Spleen (tissue), 11 donors: ENCODE measurements around the gene CTAG1A. TPM values are rescaled to one million over a fixed set of nuclear protein-coding genes. Genes with fewer than 3 reads are reported as not detected.

Source experiments
- DNase-seq: peaks from one replicate; pipeline ENCODE4 v3.0.0-alpha.2; 2020
- H3K27ac ChIP-seq, 8 donors: fragments of 200-600 bp; sonication (generic) in 7 of 8; 1 replicate in 4 of 8; 2 replicates in 4 of 8; pipeline versions ENCODE4 v1.5.0 to v1.8.0; 2016 to 2021; ENCODE audit warnings: inconsistent platforms in 4 of 8, mild to moderate bottlenecking in 4 of 8, moderate library complexity in 1 of 8
- H3K27me3 ChIP-seq, 7 donors: fragments of 200-600 bp; sonication (generic) in 6 of 7; replicated peaks in 1 of 7; 1 replicate in 4 of 7; 2 replicates in 3 of 7; pipeline versions ENCODE4 v1.5.0 to v1.8.0; 2016 to 2021; ENCODE audit warnings: inconsistent platforms in 3 of 7, mild to moderate bottlenecking in 1 of 7
- H3K36me3 ChIP-seq, 6 donors: fragments of 200-600 bp; sonication (generic) in 5 of 6; 1 replicate in 4 of 6; 2 replicates in 2 of 6; pipeline versions ENCODE4 v1.5.0 to v1.8.0; 2016 to 2021; ENCODE audit warnings: inconsistent platforms in 2 of 6
- H3K4me1 ChIP-seq, 6 donors: fragments of 200-600 bp; sonication (generic) in 5 of 6; 1 replicate in 3 of 6; 2 replicates in 3 of 6; pipeline versions ENCODE4 v1.5.0 to v1.8.0; 2016 to 2021; ENCODE audit warnings: inconsistent platforms in 3 of 6
- H3K4me3 ChIP-seq, 8 donors: fragments of 200-600 bp; sonication (generic) in 7 of 8; 1 replicate in 4 of 8; 2 replicates in 4 of 8; pipeline versions ENCODE4 v1.5.0 to v1.8.0; 2016 to 2021; ENCODE audit warnings: inconsistent platforms in 4 of 8, mild to moderate bottlenecking in 4 of 8, moderate library complexity in 2 of 8
- H3K9me3 ChIP-seq, 8 donors: fragments of 200-600 bp; sonication (generic) in 7 of 8; 1 replicate in 4 of 8; 2 replicates in 4 of 8; pipeline versions ENCODE4 v1.5.0 to v1.8.0; 2016 to 2021; ENCODE audit warnings: inconsistent platforms in 4 of 8
- POLR2A ChIP-seq, 3 donors: fragments of 450-650 bp; IDR thresholded peaks; one replicate each; pipeline ENCODE4 v1.5.1; 2017; ENCODE audit warnings: antibody characterized with exemption in 3 of 3, mild to moderate bottlenecking in 1 of 3
- POLR2AphosphoS5 ChIP-seq, 3 donors: sonication (generic); formaldehyde crosslinking; IDR thresholded peaks; one replicate each; pipeline ENCODE4 v1.5.1; 2017; ENCODE audit warnings: antibody characterized with exemption in 3 of 3
- WGBS, 5 donors: extraction: QIAGEN DNeasy Blood & Tissue Kit in 3 of 5; methylation state at CpG; one replicate each; pipeline versions ENCODE4 v1.1.5 to v1.1.7; 2013 to 2018; 5-methylcytosine and 5-hydroxymethylcytosine counted together
- intact Hi-C: fragments of 100-400 bp; cut with DNase I; formaldehyde crosslinking; loops from one replicate; pipeline ENCODE4 v1.15.0; 2023; ENCODE audit warnings: low total_unique reads
- polyA plus RNA-seq, 3 donors: library from polyadenylated mRNA; stranded (reverse); fragments of 200-250 nt; gene quantifications; one replicate each; pipeline ENCODE4 v1.2.1, GENCODE V29; 2013
- total RNA-seq, 7 donors: library from RNA; depleted of rRNA in 3 of 7; stranded (reverse); fragments of >200 nt in 3 of 7; fragmentation: NEBNext Ultra II Directional in 4 of 7; extraction: Animal tissue kit (Norgen Biotek cat#: 25700) in 4 of 7; gene quantifications; one replicate each; pipeline versions ENCODE4 v1.1.0 to v1.2.1, GENCODE V29; 2016 to 2021
- TF ChIP-seq, protein P1 (sequence below), 11 experiments: fragments of 200-600 bp in 7 of 11; fragments of 450-650 bp in 4 of 11; sonication (generic) in 4 of 11; IDR thresholded peaks in 8 of 11; conservative IDR thresholded peaks in 3 of 11; 1 replicate in 7 of 11; 2 replicates in 4 of 11; pipeline versions ENCODE4 v1.4.0 to v1.8.0; 2016 to 2021; ENCODE audit warnings: antibody characterized with exemption in 11 of 11, inconsistent platforms in 4 of 11, mild to moderate bottlenecking in 1 of 11
- donor health status: healthy with polysubstance abuse.
- donor health status: DM: no; HTN: no; CAD: no; lungs with moderate emphysema.
- donor health status: DM: no; HTN: no; CAD: no.
- donor health status: Bipolar disorder and iron deficiency.
- donor health status: healthy.
- donor health status: DM: no; HTN: no; CAD: no.
- donor health status: DM: yes; HTN: yes; CAD: no.

Gene CTAG1A
- total and polyA plus RNA-seq, 10 donors, result not detected

DNA sequence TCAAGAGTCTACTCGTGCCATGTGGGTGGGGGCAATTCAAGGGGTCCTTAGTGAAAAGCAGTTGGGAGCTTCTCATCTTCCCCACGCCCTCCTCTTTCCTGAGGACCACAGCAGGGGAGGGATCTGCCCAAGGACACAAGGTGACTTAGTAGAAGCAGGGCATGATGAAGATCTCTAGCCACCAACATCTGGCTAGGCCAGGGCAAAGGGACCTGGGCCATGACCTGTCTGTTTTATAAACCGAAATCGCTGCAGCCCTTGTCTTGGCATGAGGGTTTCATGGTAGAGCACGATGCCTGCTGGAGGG lies 43.4 kb upstream of the CTAG1A start:
- intact Hi-C loops, result no loop called here
- WGBS, 5 donors, result 51 to 68% (median 59%) methylated on average over 4 to 5 of the region's 5 CpGs
- TF ChIP-seq POLR2A (IDR thresholded peaks at IDR 0.05) (no peak), POLR2AphosphoS5 (IDR thresholded peaks at IDR 0.05) (no peak)
- TF ChIP-seq, protein P1, sequence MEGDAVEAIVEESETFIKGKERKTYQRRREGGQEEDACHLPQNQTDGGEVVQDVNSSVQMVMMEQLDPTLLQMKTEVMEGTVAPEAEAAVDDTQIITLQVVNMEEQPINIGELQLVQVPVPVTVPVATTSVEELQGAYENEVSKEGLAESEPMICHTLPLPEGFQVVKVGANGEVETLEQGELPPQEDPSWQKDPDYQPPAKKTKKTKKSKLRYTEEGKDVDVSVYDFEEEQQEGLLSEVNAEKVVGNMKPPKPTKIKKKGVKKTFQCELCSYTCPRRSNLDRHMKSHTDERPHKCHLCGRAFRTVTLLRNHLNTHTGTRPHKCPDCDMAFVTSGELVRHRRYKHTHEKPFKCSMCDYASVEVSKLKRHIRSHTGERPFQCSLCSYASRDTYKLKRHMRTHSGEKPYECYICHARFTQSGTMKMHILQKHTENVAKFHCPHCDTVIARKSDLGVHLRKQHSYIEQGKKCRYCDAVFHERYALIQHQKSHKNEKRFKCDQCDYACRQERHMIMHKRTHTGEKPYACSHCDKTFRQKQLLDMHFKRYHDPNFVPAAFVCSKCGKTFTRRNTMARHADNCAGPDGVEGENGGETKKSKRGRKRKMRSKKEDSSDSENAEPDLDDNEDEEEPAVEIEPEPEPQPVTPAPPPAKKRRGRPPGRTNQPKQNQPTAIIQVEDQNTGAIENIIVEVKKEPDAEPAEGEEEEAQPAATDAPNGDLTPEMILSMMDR (IDR thresholded peaks at IDR 0.05 in 8 of 11, conservative IDR thresholded peaks at IDR 0.05 in 3 of 11), result no peak
- Histone ChIP-seq H3K36me3 (peaks cover 0 to 35% (median 0%) of the 10 kb centered on the region in 6 donors), H3K4me3 (peak overlapping the region in 1 of 8 donors; percentile 58), H3K9me3 (no peaks in the 10 kb centered on the region), H3K27ac (peak overlapping the region in 7 of 8 donors; percentile 67 to 97 (median 85)), H3K4me1 (peaks cover 3 to 66% (median 43%) of the 10 kb centered on the region in 6 donors), H3K27me3 (no peaks in the 10 kb centered on the region)
- no peak for DNase-seq

- Histone ChIP-seq H3K27me3 (no peaks in the 10 kb centered on the region), H3K9me3 (no peaks in the 10 kb centered on the region), H3K4me1 (peaks cover 3 to 66% (median 43%) of the 10 kb centered on the region in 6 donors), H3K27ac (peak overlapping the region; percentile 48 to 97 (median 82)), H3K36me3 (peaks cover 0 to 35% (median 0%) of the 10 kb centered on the region in 6 donors), H3K4me3 (peak overlapping the region in 4 of 8 donors; percentile 13 to 58 (median 19))
- intact Hi-C loops, result no loop called here
- peak; percentile 88 for DNase-seq
- TF ChIP-seq POLR2AphosphoS5 (IDR thresholded peaks at IDR 0.05) (peak in 1 of 3 donors; percentile 46), POLR2A (IDR thresholded peaks at IDR 0.05) (no peak)
- TF ChIP-seq, protein P1 (IDR thresholded peaks at IDR 0.05 in 8 of 11, conservative IDR thresholded peaks at IDR 0.05 in 3 of 11), result no peak
- WGBS, 5 donors, result 23 to 60% (median 43%) methylated on average over 1 to 12 of the region's 12 CpGs
Observed at GRCh38 chrX:154541896-154542722, 42.8 kb upstream of the CTAG1A start.

DNA sequence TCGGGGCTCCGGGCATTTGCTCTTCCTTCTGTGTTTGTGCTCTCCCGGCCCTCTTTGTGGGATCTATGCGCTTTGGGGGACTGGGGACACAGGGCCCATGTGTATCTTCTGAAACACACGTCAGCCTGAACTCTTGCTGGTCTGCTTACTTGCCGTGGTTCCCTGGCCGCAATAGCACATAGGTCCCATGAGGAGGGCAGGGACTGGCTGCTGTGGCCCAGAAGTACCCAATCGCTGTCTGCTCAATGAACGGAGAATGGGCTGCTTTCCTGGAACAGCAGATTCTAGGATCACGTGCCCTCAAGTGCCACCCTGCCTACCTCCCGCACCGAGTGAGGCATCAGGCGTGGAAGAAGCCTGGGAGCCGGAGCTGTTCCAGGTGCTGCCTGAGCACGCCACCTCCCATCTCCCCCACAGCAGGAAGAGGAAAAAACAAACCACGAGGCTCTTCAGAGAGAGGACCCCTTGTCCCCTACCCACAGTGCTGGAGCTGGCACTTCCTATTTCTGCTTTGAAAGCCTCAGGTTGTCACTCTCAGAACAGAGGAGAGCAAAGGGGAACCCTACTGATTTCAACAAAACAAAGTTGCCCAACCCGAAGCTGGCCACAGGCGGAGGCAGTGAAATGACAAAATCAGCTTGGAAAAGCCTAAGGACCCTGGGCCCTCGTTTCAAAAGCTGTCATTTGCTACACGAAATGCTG lies 42.1 kb upstream of the CTAG1A start:
- peaks cover 3 to 66% (median 43%) of the 10 kb centered on the region in 6 donors for H3K4me1 ChIP-seq
- H3K27ac ChIP-seq, result peak overlapping the region; percentile 48 to 97 (median 82)
- H3K4me3 ChIP-seq, result peak overlapping the region in 4 of 8 donors; percentile 8 to 58 (median 19)
- no peaks in the 10 kb centered on the region for H3K9me3 ChIP-seq
- H3K36me3 ChIP-seq, result peaks cover 0 to 35% (median 0%) of the 10 kb centered on the region in 6 donors
- WGBS, 5 donors, result 28 to 57% (median 33%) methylated on average over 11 to 20 of the region's 20 CpGs
- DNase-seq, result peak; percentile 79
- intact Hi-C loops, result no loop called here
- TF ChIP-seq, protein P1 (IDR thresholded peaks at IDR 0.05 in 8 of 11, conservative IDR thresholded peaks at IDR 0.05 in 3 of 11), result no peak
- peak; percentile 30 to 57 (median 43) for TF ChIP-seq POLR2AphosphoS5 (IDR thresholded peaks at IDR 0.05)
- TF ChIP-seq POLR2A (IDR thresholded peaks at IDR 0.05), result no peak
- no peaks in the 10 kb centered on the region for H3K27me3 ChIP-seq
